Panc1 (cell line): ENCODE data around the gene PHPT1. TPM values are rescaled to one million over a fixed set of nuclear protein-coding genes. Genes with fewer than 3 reads are reported as not detected.
"Not testable (repeated sequence)": the region's sequence is repeated elsewhere in the genome, so short reads cannot be mapped to it uniquely, and the experiment has no call there.

ENCODE experiments used
- ATAC-seq: fragments of 200-7000 bp; cut with Tn5 transposase; 2 replicates; pipeline ENCODE4 v1.9.1; 2020; ENCODE audit warnings: mild to moderate bottlenecking, moderate library complexity
- BruUV-seq: library from RNA; stranded (reverse); fragments of 400-500 nt; replicated peaks from 2 replicates; lab custom pipeline; 2021; lab: Mats Ljungman, UMichigan
- CTCF ChIA-PET: fragments of 300-600 bp; sonication (Branson Sonifier 250); formaldehyde crosslinking; loops from one replicate; lab custom pipeline; 2022; ENCODE audit warnings: antibody characterized with exemption; lab: Charles Lee
- POLR2A ChIA-PET: fragments of 300-600 bp; sonication (Branson Sonifier 250); formaldehyde crosslinking; loops from one replicate; lab custom pipeline; 2022; ENCODE audit warnings: antibody characterized with exemption; lab: Charles Lee
- DNase-seq: peaks from one replicate; pipeline ENCODE4 v3.0.0-alpha.2; 2010; ENCODE audit warnings: low read depth, low spot score
- H3K27ac ChIP-seq: 2 replicates; pipeline ENCODE4 v1.5.1; 2011; ENCODE audit warnings: mild to moderate bottlenecking, low read length, inconsistent platforms
- H3K27me3 ChIP-seq: fragments of 200-500 bp; sonication (Bioruptor generic); 2 replicates; pipeline ENCODE4 v1.6.0; 2014; ENCODE audit warnings: low read length, inconsistent platforms; ENCODE audit not compliant: control insufficient read depth, insufficient read depth
- H3K36me3 ChIP-seq: fragments of 200-500 bp; sonication (Bioruptor generic); 2 replicates; pipeline ENCODE4 v1.5.1; 2014; ENCODE audit warnings: inconsistent platforms, mild to moderate bottlenecking, low read length, moderate library complexity; ENCODE audit not compliant: control insufficient read depth, insufficient read depth
- H3K4me1 ChIP-seq: 2 replicates; pipeline ENCODE4 v1.5.1; 2011; ENCODE audit warnings: inconsistent platforms, mild to moderate bottlenecking, low read length, moderate library complexity; ENCODE audit not compliant: control insufficient read depth, insufficient read depth
- H3K4me3 ChIP-seq, 2 experiments: 2 replicates each; pipeline ENCODE4 v1.5.1; 2011 to 2012; ENCODE audit warnings: low read depth in 2 of 2, low read length in 2 of 2, mild to moderate bottlenecking in 2 of 2, inconsistent platforms in 1 of 2, moderate library complexity in 1 of 2
- H3K9me3 ChIP-seq: fragments of 200-500 bp; sonication (Bioruptor generic); 2 replicates; pipeline ENCODE4 v1.5.1; 2014; ENCODE audit warnings: low read depth, mild to moderate bottlenecking, inconsistent platforms, low read length, moderate library complexity; ENCODE audit not compliant: control insufficient read depth, insufficient read depth
- POLR2AphosphoS5 ChIP-seq: IDR thresholded peaks from 2 replicates; pipeline ENCODE4 v1.6.1; 2012; ENCODE audit warnings: mild to moderate bottlenecking, low read depth, low read length, moderate library complexity
- SIN3A ChIP-seq: IDR thresholded peaks from 2 replicates; pipeline ENCODE4 v1.6.1; 2012; ENCODE audit warnings: low read depth, mild to moderate bottlenecking, low read length, moderate library complexity, borderline replicate concordance; ENCODE audit not compliant: insufficient read depth
- TCF7L2 ChIP-seq: IDR thresholded peaks from 2 replicates; pipeline ENCODE4 v1.6.1; 2011; ENCODE audit warnings: mild to moderate bottlenecking, low read depth, low read length, inconsistent platforms
- in situ Hi-C: cut with HindIII; loops from 2 replicates; pipeline ENCODE4 v1.10.0; 2016; ENCODE audit warnings: low sequenced_read_pairs, low pct_unique_long_range_greater_than_20kb
- intact Hi-C: fragments of 100-400 bp; cut with micrococcal nuclease; formaldehyde crosslinking; loops from one replicate; pipeline ENCODE4 v1.10.0; 2022; ENCODE audit not compliant: unreplicated experiment
- total RNA-seq: library from RNA; stranded (reverse); gene quantifications from one replicate; pipeline ENCODE4 v1.2.1, GENCODE V29; 2021; ENCODE audit not compliant: unreplicated experiment
- TF ChIP-seq, protein P1 (sequence below), 2 experiments: IDR thresholded peaks; 2 replicates each; pipeline ENCODE4 v1.6.1; 2011 to 2012; ENCODE audit warnings: low read depth in 2 of 2, control low read depth in 1 of 2, low read length in 1 of 2, mild to moderate bottlenecking in 1 of 2, moderate library complexity in 1 of 2; ENCODE audit not compliant: insufficient read depth in 1 of 2
- TF ChIP-seq, protein P2 (sequence below): fragments of 450-650 bp; IDR thresholded peaks from 2 replicates; pipeline ENCODE4 v1.5.1; 2017; ENCODE audit warnings: mild to moderate bottlenecking

Gene PHPT1
- total RNA-seq, 1 experiment from 2014 or later = 204 TPM

DNA sequence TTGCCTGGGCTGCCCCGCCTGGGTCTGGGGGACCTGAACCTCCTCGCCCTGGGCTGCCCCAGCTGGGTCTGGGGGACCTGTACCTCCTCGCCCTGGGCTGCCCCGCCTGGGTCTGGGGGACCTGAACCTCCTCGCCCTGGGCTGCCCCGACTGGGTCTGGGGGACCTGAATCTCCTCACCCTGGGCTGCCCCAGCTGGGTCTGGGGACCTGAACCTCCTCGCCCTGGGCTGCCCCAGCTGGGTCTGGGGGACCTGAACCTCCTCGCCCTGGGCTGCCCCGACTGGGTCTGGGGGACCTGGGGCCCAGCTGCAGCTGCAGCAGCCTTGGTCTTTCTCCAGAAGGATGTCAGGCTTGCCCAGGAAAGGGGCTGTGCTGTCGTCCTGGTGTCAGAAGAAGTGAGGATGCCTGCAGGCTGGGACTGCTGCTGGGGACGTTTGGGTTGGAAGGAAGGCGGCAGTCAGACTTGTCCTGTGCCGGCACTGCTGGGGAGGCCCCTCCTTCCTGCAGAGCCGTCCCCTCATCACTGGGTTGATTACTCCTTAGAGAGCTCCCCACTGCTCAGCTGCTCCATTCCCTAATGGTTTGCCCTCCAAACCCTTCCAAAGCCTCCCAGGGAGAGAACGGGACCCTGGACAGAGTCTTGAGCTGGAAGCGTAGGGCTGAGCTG lies 15.7 kb upstream of the PHPT1 start:
- H3K4me3 ChIP-seq, H3K27ac ChIP-seq, CTCF ChIA-PET, H3K36me3 ChIP-seq, H3K4me1 ChIP-seq, BruUV-seq, in situ Hi-C loops, POLR2A ChIA-PET, ATAC-seq, H3K9me3 ChIP-seq, intact Hi-C loops, H3K27me3 ChIP-seq, DNase-seq: not testable (repeated sequence)

DNA sequence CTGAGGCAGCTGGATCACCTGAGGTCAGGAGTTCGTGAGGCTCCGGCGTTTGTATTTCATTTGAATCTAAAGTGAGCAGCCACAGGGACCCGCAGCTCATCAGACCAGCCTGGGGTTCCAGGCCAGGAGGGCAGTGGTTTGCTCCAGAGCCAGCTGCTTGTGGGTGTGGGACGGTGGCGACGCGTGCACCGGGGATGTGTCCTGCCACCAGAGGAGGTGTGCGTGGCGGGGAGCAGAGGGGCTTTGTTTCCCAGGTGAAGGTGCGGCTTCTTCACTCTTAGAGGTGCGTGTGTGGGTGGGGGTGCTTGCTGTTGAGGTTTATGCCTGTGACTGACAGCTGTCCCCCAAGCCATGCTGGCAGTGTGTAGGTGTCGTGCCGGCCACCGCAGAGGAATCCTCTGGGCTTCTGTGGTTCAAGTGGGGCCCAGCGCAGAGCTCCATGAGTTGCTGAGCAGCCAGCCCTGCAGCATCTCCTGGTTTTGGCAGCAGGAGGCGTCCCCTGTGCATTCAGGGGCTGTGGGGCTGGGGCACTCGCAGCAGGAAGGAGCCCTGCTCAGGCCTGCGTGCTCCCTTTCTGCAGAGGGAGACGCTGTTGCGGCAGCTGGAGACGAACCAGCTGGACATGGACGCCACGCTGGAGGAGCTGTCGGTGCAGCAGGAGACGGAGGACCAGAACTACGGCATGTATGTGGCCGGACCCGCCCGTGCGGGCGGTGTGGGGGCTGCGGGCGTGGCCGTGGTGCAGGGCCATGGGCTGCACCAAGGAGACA lies 13.9 kb upstream of the PHPT1 start:
- ATAC-seq (no peak), DNase-seq (no peak)
- POLR2A ChIA-PET = interaction anchor here (0.6 kb wide), 1 partner anchor 35 kb away, joined by 13 read pairs; no protein-coding TSS in a partner anchor
- BruUV-seq = no TSS peak
- Histone ChIP-seq H3K4me3 (no peak overlapping the region), H3K4me1 (peaks cover 13% of the 10 kb centered on the region), H3K36me3 (no peaks in the 10 kb centered on the region), H3K9me3 (no peaks in the 10 kb centered on the region), H3K27ac (no peak overlapping the region), H3K27me3 (no peaks in the 10 kb centered on the region)
- intact Hi-C loops (no loop called here), in situ Hi-C loops (no loop called here)
- CTCF ChIA-PET = no interaction called here
- TF ChIP-seq, protein P1, sequence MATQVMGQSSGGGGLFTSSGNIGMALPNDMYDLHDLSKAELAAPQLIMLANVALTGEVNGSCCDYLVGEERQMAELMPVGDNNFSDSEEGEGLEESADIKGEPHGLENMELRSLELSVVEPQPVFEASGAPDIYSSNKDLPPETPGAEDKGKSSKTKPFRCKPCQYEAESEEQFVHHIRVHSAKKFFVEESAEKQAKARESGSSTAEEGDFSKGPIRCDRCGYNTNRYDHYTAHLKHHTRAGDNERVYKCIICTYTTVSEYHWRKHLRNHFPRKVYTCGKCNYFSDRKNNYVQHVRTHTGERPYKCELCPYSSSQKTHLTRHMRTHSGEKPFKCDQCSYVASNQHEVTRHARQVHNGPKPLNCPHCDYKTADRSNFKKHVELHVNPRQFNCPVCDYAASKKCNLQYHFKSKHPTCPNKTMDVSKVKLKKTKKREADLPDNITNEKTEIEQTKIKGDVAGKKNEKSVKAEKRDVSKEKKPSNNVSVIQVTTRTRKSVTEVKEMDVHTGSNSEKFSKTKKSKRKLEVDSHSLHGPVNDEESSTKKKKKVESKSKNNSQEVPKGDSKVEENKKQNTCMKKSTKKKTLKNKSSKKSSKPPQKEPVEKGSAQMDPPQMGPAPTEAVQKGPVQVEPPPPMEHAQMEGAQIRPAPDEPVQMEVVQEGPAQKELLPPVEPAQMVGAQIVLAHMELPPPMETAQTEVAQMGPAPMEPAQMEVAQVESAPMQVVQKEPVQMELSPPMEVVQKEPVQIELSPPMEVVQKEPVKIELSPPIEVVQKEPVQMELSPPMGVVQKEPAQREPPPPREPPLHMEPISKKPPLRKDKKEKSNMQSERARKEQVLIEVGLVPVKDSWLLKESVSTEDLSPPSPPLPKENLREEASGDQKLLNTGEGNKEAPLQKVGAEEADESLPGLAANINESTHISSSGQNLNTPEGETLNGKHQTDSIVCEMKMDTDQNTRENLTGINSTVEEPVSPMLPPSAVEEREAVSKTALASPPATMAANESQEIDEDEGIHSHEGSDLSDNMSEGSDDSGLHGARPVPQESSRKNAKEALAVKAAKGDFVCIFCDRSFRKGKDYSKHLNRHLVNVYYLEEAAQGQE (IDR thresholded peaks at IDR 0.05; ENCODE audit: insufficient read depth in 1 of 2, low read depth in 2 of 2, low read length in 1 of 2) = no peak
- TF ChIP-seq SIN3A = no peak
- no peak for TF ChIP-seq TCF7L2
- no peak for TF ChIP-seq POLR2AphosphoS5
- TF ChIP-seq, protein P2, sequence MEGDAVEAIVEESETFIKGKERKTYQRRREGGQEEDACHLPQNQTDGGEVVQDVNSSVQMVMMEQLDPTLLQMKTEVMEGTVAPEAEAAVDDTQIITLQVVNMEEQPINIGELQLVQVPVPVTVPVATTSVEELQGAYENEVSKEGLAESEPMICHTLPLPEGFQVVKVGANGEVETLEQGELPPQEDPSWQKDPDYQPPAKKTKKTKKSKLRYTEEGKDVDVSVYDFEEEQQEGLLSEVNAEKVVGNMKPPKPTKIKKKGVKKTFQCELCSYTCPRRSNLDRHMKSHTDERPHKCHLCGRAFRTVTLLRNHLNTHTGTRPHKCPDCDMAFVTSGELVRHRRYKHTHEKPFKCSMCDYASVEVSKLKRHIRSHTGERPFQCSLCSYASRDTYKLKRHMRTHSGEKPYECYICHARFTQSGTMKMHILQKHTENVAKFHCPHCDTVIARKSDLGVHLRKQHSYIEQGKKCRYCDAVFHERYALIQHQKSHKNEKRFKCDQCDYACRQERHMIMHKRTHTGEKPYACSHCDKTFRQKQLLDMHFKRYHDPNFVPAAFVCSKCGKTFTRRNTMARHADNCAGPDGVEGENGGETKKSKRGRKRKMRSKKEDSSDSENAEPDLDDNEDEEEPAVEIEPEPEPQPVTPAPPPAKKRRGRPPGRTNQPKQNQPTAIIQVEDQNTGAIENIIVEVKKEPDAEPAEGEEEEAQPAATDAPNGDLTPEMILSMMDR = no peak
